GM12874 (cell line): ENCODE data around the gene WBP1L.

Experiments used
- TF ChIP-seq, protein P1 (sequence below): IDR thresholded peaks from 2 replicates; pipeline ENCODE4 v1.5.1; 2011; ENCODE audit warnings: low read depth, mild to moderate bottlenecking, control low read depth, low read length, moderate library complexity; ENCODE audit not compliant: insufficient read depth

WBP1L gene

DNA sequence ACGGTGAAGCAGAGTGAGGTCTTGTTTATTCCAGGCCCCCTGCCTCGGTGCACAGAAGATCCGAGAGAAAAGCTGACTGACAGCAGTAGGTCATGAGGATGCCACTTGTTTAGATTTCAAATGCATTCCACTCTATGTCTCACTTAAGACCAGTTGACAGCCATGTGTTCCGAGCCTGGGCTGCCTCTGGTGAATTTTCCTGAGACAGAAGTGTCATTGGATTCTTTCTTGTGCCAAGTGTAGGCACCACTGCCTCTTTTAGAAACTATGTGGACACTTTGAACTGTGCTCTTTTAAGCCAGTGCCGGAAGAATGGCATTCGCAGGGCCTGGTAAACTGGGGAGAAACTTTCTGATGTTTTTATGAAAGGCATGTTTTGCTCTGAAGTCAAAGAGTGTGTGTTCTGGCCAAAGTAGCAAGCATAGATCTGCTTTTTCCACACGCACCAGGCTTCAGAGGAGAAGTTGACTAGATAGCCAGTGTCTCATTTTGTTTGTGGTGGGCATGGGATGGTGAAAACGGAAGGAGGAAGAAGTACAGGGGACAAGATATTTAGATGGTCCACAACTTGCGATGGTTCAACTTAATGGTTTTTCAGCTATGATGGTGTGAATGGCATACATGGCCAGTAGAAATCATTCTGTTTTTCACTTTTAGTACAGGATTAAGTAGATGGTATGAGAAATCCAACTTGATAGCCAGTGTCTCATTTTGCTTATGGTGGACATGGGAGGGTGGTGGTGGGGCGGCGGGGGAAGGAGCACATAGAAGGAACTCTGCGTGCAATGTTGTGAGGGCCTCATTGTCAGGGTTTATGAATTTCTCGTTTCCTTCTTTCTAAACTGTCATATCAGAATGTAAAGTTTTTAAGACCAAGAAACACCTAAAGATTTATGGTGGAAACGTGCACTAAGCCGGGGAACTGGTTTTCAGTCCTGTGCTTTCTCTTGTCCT lies 52.0 kb downstream of the WBP1L start:
- TF ChIP-seq, protein P1, sequence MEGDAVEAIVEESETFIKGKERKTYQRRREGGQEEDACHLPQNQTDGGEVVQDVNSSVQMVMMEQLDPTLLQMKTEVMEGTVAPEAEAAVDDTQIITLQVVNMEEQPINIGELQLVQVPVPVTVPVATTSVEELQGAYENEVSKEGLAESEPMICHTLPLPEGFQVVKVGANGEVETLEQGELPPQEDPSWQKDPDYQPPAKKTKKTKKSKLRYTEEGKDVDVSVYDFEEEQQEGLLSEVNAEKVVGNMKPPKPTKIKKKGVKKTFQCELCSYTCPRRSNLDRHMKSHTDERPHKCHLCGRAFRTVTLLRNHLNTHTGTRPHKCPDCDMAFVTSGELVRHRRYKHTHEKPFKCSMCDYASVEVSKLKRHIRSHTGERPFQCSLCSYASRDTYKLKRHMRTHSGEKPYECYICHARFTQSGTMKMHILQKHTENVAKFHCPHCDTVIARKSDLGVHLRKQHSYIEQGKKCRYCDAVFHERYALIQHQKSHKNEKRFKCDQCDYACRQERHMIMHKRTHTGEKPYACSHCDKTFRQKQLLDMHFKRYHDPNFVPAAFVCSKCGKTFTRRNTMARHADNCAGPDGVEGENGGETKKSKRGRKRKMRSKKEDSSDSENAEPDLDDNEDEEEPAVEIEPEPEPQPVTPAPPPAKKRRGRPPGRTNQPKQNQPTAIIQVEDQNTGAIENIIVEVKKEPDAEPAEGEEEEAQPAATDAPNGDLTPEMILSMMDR: no peak

DNA sequence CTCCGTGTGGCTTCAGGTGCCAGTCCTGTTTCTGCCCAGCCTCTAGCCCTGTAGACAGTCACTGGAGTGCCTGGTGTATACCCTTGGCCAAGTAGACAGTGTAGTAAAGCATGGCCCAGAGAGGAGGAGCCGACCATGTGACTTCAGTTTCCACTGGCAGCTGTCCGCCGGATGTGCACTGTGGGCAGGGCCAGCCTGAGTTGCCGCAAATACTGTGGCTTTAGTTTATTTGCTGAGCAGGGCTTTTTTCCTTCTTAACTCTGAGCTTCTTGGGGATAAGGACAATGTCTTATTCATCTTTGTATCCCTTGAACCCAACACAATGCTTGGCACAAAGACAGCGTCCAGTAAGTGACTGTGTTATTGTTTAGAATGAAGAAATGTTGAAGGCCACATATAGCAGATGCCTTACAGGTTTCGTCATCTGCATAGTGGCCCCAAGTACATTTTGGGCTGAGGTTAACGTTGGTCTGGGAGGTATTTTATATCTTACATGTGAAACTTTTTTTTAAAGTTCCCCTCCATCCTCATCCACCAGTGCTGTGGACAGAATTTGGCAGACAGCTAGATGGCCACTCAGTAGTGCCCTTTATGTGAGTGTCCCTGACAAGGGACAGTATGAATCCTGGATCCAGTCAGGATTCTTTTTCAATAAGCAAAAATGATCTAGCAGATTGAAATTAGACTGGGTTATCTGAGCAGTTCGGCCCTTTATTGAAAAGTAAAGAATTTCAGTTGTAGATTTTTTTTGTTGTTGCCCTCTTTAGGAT lies 52.8 kb downstream of the WBP1L start:
- TF ChIP-seq, protein P1: no peak

DNA sequence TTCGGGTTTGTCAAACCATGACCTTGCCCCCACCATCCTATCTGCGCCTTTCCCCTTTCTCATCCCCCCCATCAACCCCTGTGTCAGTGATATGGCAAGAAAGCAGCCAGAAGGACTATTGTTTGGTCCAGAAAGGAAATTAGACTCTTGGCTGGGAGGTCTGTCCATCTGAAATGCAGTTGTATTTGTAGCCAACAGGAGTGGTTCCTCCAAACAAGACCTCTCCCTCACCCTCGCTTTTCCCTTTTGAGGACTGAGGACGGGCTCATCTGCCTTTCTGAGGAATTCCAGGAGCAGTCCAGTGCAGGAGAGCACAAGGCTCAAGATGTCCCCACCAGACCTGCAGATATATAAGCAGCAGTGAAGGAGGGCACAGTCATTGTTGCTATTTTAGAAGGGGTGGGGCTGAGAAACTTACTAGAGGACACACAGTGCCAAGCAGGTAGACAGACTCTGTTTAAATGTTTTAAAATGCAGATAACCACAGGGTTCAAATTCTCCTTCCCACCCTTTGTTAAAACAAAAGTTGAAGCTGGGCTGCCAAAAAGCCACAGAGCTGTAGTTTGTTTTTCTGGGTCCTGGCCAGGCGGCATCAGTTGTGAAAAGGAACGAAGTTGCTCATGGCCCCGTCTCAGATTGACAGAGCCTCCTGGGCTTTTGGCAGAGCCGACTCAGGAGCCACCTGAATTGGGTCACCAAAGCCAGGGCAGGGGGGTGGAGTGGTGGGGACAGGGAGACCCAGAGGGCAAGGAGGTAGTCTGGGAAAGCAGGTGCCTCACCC lies 56.1 kb downstream of the WBP1L start:
- TF ChIP-seq, protein P1: no peak

DNA sequence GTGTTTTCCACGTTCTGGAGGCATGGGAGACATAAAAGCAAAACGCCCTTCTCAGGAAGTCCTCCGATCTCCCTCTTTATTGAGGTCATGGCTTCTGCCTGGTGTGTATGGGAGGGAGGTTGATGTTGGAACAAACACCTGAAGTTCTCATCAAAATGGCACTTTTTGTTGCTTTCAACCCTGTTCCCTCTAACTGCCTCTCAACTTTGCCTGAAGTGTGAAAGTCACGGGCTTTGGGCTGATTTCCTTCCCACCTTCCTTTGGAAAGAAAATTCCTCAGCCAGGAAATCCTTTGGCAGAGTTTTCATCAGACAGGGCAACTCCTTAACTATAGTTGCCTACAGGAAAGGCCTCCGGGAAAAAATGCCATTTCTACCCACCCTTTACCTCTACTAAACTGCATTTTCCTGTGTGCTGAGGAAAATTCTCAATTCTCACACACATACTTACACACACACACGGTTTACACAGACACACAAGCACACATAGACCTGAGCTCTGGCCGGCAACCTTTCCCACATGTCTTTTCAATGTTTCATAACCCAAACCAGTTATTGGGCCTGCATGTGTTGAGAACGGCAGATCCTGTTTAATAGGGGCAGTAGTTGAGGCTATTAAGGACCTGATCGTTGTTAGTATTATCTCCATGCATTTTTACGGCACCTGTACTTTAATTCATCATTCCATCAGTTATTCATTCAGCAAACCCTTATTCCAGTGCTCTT lies 57.0 kb downstream of the WBP1L start:
- TF ChIP-seq, protein P1: no peak

DNA sequence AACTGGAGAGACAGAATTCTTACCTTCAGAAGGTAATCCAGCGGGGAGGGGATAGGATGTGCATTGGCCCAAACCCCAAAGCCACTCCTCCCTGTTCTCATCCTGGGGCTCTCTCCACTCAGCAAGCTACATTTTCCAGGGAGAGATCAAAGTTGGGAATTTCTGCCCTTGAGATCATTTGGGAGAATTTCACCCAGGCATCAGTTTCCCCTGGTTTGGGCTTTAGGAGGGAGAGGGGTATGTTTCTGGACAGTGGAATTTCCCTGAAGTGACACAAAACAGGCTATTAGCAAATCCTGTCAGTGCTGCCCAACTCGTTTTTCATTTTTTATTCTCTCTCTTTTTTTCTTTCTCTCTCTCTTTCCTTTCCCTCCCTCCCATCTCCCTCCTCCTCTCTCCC lies 57.7 kb downstream of the WBP1L start:
- TF ChIP-seq, protein P1: no peak

DNA sequence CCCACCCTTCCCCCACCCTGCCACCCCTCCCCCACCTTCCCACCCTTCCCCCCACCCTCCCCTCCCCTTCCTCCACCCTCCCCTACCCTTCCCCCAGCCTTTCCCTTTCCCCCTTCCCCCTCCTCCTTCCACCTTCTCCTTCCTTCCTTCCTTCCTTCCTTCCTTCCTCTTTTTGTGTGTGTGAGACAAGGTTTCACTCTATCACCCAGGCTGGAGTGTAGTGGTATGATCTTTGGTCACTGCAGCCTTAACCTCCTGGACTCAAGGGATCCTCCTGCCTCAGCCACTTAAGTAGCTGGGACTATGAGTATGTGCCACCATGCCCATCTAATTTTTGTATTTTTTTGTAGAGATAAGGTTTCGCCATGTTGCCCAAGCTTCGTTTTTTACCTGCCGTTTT lies 58.2 kb downstream of the WBP1L start:
- TF ChIP-seq, protein P1: no peak
